Ishikawa (cell line): ENCODE measurements around the gene NOL4L.

Experiments
- CEBPB ChIP-seq: IDR thresholded peaks from 2 replicates; pipeline ENCODE4 v1.6.1; 2012
- CREB1 ChIP-seq: IDR thresholded peaks from 2 replicates; pipeline ENCODE4 v1.6.1; 2012; ENCODE audit warnings: low read depth
- EGR1 ChIP-seq: IDR thresholded peaks from 2 replicates; pipeline ENCODE4 v1.6.1; 2012
- EP300 ChIP-seq: IDR thresholded peaks from 2 replicates; pipeline ENCODE4 v1.6.1; 2012; ENCODE audit warnings: borderline replicate concordance
- FOXM1 ChIP-seq: IDR thresholded peaks from 2 replicates; pipeline ENCODE4 v1.6.1; 2012; ENCODE audit warnings: low read depth, borderline replicate concordance
- NFIC ChIP-seq: IDR thresholded peaks from 2 replicates; pipeline ENCODE4 v1.6.1; 2012
- RAD21 ChIP-seq: IDR thresholded peaks from 2 replicates; pipeline ENCODE4 v1.6.1; 2012; ENCODE audit warnings: low read depth
- TAF1 ChIP-seq: IDR thresholded peaks from 2 replicates; pipeline ENCODE4 v1.6.1; 2012; ENCODE audit warnings: low read depth, mild to moderate bottlenecking
- TCF12 ChIP-seq: IDR thresholded peaks from 2 replicates; pipeline ENCODE4 v1.6.1; 2012; ENCODE audit warnings: low read depth
- TEAD4 ChIP-seq: IDR thresholded peaks from 2 replicates; pipeline ENCODE4 v1.6.1; 2012
- YY1 ChIP-seq: IDR thresholded peaks from 2 replicates; pipeline ENCODE4 v1.6.1; 2012; ENCODE audit warnings: low read depth
- ZBTB7A ChIP-seq: IDR thresholded peaks from 2 replicates; pipeline ENCODE4 v1.6.1; 2012; ENCODE audit warnings: low read depth
- TF ChIP-seq, protein P1 (sequence below): IDR thresholded peaks from 2 replicates; pipeline ENCODE4 v1.6.1; 2012
- TF ChIP-seq, protein P2 (sequence below): IDR thresholded peaks from 2 replicates; pipeline ENCODE4 v1.6.1; 2012; ENCODE audit warnings: low read depth, mild to moderate bottlenecking
- TF ChIP-seq, protein P3 (sequence below): IDR thresholded peaks from 2 replicates; pipeline ENCODE4 v1.6.1; 2012

Gene NOL4L

DNA sequence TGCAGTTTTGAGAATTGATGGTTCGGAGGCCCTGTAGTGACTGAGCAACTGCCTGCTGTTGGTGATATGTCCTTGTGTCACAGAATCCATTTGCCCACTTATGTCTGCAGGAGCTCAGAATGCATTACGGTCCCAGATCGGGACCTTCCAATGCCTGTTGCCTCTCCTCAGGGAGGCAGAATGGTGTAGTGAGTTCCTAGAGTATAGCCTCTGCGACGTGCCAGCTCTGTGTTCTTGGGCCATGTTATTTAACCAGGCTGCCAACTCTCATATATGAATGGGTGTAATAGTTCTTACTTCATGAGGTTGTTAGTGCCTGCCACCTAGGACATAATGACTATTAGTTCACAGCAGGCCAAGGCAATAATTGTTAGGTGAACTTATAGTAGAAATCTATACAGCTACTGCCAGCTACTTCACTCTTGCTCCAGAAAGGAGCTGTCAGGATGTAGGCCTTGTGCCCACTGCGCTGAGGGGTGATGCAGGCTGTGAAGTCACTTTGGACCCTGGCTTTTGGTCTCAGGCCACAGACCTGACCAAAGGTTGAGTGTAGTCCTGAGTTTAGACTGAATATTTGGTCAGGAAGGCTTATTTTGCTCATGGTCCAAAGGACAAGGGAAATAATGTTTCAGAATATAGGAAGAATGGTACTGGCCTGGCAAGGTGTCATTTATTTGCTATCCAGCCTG is 144.9 kb downstream of the NOL4L start:
- TF ChIP-seq, protein P1, sequence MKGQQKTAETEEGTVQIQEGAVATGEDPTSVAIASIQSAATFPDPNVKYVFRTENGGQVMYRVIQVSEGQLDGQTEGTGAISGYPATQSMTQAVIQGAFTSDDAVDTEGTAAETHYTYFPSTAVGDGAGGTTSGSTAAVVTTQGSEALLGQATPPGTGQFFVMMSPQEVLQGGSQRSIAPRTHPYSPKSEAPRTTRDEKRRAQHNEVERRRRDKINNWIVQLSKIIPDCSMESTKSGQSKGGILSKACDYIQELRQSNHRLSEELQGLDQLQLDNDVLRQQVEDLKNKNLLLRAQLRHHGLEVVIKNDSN = no peak
- TF ChIP-seq TAF1 (no peak), EGR1 (no peak), NFIC (no peak), CREB1 (no peak), RAD21 (no peak), FOXM1 (no peak)

- TF ChIP-seq EP300 (no peak), FOXM1 (no peak)
Observed at GRCh38 chr20:32439132-32439829, 145.9 kb downstream of the NOL4L start.

GRCh38 chr20:32438331-32438858 is 146.7 kb downstream of the NOL4L start:
- no peak for TF ChIP-seq ZBTB7A

DNA sequence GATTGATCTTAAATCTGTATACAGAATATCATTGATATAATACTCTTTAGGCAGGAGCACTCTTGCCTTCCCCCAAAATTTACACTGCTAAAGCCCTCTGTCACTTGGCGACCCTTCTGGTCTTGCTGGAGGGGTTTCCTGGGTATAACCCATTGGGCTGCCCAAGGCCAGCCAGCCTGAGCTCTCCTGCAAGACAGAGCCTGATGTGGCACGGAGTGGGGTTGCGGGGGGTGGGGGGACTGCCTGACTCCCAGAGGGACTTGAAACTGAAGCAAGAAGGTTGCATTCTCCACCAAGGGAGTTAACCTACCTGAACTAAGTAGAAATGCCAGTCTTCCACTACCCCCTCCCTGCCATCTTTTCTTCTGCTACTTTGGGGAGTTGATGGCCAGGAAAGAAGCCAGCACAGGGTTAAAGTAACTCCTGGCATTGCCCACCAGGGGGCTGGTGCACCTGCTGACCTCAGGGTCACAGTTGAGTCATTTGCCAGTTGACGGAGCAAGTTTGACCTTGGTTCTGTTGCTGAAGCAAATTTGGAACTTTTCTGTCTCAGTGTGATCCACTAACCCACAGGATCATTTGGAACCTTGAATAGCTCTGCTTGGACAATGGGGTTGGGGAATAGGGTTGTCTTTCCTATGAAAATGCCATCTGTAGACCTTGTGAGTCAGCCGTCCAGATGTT is 147.6 kb downstream of the NOL4L start:
- TF ChIP-seq, protein P2, sequence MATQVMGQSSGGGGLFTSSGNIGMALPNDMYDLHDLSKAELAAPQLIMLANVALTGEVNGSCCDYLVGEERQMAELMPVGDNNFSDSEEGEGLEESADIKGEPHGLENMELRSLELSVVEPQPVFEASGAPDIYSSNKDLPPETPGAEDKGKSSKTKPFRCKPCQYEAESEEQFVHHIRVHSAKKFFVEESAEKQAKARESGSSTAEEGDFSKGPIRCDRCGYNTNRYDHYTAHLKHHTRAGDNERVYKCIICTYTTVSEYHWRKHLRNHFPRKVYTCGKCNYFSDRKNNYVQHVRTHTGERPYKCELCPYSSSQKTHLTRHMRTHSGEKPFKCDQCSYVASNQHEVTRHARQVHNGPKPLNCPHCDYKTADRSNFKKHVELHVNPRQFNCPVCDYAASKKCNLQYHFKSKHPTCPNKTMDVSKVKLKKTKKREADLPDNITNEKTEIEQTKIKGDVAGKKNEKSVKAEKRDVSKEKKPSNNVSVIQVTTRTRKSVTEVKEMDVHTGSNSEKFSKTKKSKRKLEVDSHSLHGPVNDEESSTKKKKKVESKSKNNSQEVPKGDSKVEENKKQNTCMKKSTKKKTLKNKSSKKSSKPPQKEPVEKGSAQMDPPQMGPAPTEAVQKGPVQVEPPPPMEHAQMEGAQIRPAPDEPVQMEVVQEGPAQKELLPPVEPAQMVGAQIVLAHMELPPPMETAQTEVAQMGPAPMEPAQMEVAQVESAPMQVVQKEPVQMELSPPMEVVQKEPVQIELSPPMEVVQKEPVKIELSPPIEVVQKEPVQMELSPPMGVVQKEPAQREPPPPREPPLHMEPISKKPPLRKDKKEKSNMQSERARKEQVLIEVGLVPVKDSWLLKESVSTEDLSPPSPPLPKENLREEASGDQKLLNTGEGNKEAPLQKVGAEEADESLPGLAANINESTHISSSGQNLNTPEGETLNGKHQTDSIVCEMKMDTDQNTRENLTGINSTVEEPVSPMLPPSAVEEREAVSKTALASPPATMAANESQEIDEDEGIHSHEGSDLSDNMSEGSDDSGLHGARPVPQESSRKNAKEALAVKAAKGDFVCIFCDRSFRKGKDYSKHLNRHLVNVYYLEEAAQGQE = no peak
- TF ChIP-seq TEAD4 = no peak
- TF ChIP-seq EP300 = no peak
- TF ChIP-seq RAD21 = no peak
- TF ChIP-seq YY1 = no peak
- no peak for TF ChIP-seq NFIC
- TF ChIP-seq CREB1 = no peak
- no peak for TF ChIP-seq ZBTB7A
- TF ChIP-seq, protein P1 = no peak
- no peak for TF ChIP-seq TCF12
- no peak for TF ChIP-seq CEBPB
- no peak for TF ChIP-seq FOXM1
- TF ChIP-seq TAF1 = no peak
- TF ChIP-seq, protein P3, sequence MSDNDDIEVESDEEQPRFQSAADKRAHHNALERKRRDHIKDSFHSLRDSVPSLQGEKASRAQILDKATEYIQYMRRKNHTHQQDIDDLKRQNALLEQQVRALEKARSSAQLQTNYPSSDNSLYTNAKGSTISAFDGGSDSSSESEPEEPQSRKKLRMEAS = no peak
- no peak for TF ChIP-seq EGR1

DNA sequence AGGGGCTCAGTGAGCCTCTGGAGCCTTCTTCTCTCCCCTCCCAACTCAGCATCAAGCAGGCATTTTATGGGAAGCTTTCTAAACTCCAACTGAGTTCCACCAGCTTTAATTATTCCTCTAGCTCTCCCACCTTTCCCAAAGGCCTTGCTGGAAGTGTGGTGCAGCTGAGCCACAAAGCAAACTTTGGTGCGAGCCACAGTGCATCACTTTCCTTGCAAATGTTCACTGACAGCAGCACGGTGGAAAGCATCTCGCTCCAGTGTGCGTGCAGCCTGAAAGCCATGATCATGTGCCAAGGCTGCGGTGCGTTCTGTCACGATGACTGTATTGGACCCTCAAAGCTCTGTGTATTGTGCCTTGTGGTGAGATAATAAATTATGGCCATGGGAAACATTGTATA is 148.2 kb downstream of the NOL4L start:
- TF ChIP-seq CEBPB = no peak
- TF ChIP-seq ZBTB7A = no peak
- TF ChIP-seq, protein P3 = no peak
- TF ChIP-seq EP300 = no peak
- no peak for TF ChIP-seq NFIC
- TF ChIP-seq TAF1 = no peak
- TF ChIP-seq, protein P2 = no peak
